ENCODE results near the gene PPIB.
A peak's percentile ranks its signal among the peaks of the same experiment; 100 is the strongest.
"Not testable (repeated sequence)": the region's sequence is repeated elsewhere in the genome, so short reads cannot be mapped to it uniquely, and the experiment has no call there.

Gene PPIB

DNA sequence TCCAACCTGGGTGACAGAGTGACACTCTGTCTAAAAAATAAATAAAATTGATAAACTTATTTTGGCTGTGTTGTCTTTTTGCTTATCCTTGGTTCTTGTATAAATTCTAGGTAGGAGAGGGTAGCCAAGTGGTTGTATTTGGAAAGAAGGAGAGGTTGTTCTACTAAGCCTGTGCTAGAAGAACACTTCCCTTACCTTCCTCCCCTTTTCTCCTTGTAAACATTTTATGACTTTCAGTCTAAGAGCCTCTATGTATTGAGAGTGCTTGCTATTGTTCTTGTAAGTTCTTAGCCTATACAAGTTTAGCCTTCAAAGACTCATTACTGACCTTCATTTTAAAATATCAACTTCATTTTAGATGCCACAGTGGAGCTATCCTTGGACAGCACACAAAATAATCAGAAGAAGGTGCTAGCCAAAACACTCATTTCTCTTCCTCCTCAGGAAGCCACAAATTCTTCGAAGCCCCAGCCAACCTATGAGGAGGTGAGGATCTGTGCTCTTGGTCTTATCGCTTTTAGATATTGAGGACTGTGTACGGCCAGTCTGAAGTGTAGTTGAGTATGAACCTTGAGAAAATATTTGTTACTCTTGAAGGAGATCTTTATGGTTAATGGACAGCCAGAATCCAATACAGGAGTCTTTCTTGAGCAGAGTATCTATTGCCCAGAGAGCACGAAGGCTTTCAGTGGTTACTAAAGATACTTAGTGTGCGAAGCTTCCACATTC, 44.9 kb downstream of the PPIB start:
- H3K4me3 ChIP-seq, result no peak overlapping the region
- no peak overlapping the region for H3K27ac ChIP-seq

DNA sequence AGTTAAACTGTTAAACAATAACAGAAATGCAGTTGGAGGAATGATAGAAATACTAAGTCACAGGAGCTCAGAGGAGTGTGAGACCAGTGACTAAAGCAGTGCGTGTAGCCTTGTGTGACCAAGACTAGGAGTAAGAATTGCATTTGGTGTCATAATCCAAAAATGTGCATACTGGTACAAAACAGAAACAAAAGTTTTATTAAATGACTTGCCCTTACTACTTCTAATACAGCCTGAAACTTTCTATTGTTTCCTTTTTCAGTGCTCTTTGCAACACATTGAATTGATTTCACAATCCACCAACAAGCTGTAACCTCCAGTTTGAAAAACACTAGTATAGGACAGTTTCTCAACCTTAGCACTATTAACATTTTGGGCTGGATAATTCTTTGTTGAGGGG, 49.9 kb downstream of the PPIB start:
- Histone ChIP-seq H3K4me3 (no peak overlapping the region), H3K27ac (peak overlapping the region in 2 of 21 experiments; percentile 32 to 55)

DNA sequence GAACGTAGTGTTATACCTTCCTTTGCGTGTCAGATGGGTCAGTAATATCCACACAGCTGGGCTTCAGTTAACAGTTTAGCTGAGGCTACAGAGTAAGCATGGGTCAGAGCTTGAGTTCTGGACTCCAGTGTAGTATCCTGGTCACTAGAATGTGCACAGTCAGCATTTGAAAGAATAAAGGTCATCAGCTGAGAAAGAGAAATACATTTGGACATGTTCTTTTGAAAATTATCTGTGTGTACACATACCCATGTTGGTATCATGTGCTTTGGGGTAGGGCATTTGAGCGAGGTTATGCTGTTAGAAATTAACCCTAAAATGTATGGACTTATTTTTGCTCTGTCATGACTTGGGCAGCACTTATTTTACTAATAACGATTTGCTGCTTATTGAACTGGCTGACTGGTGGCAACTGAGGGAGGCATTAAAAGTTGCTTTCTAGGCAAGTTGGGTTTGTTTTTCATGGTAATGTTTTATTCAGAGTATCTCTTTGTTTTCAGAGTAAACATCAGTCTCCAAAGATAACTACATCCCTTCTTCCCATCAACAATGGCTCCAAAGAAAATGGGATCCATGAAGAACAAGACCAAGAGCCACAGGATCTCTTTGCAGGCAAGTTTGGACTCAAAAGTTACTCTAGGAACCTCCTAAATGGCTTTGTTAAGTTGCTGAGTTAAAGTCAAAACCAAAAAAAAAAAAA, 50.6 kb downstream of the PPIB start:
- peak overlapping the region in 2 of 21 experiments; percentile 19 to 55 for H3K27ac ChIP-seq
- no peak overlapping the region for H3K4me3 ChIP-seq

DNA sequence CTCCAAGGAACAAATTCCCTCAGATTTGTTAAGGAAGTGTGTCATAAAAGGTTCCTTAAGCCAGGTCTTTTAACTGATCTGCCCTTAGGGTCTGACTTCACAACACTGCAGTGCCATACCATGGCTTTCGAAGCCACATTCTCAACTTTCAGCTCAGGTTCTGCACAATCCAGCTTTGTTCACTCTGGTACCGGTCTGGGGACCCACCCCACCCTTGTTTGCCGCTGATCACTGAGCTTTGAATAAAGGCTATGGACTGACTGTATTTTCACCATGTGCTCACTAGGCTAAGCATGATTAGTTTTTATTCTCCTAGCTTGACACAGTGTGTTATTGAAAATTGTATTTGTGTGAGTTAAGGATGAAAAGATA, 51.2 kb downstream of the PPIB start:
- Histone ChIP-seq H3K27ac (peak overlapping the region in 3 of 21 experiments; percentile 19 to 55 (median 43)), H3K4me3 (no peak overlapping the region)

GRCh38 chr15:64110950-64111678, 51.7 kb downstream of the PPIB start:
- peak overlapping the region in 5 of 21 experiments; percentile 6 to 55 (median 29) for H3K27ac ChIP-seq
- no peak overlapping the region for H3K4me3 ChIP-seq

GRCh38 chr15:64110108-64110701, 52.6 kb downstream of the PPIB start:
- not testable (repeated sequence) for H3K4me3 ChIP-seq
- H3K27ac ChIP-seq, result peak overlapping the region in 3 of 21 experiments; percentile 6 to 43 (median 21)

- Histone ChIP-seq H3K27ac (no peak overlapping the region), H3K4me3 (no peak overlapping the region)
Observed at GRCh38 chr15:64107337-64107736, 55.5 kb downstream of the PPIB start.

Measured in skin epidermis (tissue), 12 donors.